Measurements from ENCODE around the gene CXCL13. TPM values are rescaled to one million over a fixed set of nuclear protein-coding genes. Genes with fewer than 3 reads are reported as not detected.
"Not testable (repeated sequence)": the region's sequence is repeated elsewhere in the genome, so short reads cannot be mapped to it uniquely, and the experiment has no call there.

CXCL13 gene
- polyA plus RNA-seq, 2 of the 4 experiments (the other 2 are of a cell fraction) = not detected

DNA sequence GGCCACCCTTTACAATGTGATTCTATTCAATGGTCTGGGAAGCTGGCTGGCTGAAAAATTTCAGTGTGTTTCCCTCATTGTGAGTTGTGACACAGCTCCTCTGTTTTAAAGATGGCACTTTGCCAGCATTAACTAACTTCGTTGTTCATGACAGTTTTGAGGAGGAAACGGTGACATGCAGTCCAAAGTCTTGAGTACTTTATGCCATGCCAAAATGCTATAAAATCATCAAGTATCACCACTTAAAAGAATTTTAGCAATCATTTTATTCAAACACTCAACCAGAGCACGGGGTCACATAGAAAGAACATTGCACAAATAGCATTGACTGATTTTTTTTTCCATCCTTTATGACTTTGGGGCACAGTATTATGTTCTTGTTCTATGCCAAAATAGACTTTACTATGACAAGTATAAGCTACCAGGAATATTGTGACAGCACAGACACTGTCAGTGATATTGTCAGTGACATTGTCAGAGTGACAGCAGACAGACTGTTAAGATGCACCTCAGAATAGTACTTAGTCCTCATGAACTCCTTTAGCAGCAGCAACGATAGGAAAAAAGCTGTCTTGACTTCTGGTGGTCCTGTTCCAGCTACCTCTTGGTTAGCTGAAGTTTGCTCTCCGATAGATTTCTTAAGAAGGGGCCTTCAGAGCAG lies 46.7 kb downstream of the CXCL13 start:
- WGBS (ENCODE audit: missing lambda C conversion rate) = 19% methylated on average over 5 of the region's 5 CpGs
- H3K9me3 ChIP-seq = no peaks in the 10 kb centered on the region

DNA sequence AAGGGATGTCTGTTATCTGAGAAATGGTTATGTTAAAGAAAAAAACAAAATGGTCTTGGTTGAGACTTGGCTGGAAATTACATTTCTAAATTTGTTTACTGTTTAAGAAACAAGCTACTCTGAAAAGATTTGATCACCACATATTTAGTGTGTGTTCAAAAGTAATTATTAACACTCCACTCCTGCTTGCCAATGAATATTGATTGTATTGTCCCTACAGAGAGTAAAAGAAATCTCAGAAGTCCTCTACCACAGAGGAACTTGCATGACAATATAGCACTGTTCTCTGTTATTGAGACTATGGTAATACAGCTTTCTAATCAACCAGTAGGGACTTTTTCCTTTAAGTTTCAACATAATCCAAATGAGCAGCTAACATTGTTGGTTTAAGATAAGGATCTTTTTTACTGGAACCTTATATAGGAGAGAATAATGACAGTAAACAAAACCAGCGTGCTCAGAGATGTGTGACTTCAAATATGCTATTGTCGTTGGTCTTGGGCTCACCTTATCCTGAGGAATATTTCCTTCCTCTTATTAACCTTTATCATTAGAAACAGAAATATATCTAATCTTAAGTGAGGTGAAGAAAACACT lies 47.6 kb downstream of the CXCL13 start:
- Histone ChIP-seq H3K4me1 (no peaks in the 10 kb centered on the region), H3K9me3 (no peaks in the 10 kb centered on the region), H3K27ac (no peak overlapping the region), H3K4me2 (no peak overlapping the region), H3K4me3 (no peak overlapping the region)
- TF ChIP-seq, protein P1, sequence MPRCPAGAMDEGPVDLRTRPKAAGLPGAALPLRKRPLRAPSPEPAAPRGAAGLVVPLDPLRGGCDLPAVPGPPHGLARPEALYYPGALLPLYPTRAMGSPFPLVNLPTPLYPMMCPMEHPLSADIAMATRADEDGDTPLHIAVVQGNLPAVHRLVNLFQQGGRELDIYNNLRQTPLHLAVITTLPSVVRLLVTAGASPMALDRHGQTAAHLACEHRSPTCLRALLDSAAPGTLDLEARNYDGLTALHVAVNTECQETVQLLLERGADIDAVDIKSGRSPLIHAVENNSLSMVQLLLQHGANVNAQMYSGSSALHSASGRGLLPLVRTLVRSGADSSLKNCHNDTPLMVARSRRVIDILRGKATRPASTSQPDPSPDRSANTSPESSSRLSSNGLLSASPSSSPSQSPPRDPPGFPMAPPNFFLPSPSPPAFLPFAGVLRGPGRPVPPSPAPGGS (IDR thresholded peaks at IDR 0.05) = no peak
- TF ChIP-seq ZSCAN20 (CRISPR knock-in tag; IDR thresholded peaks at IDR 0.05) (no peak), EP300 (IDR thresholded peaks at IDR 0.05) (no peak), POLR2AphosphoS2 (conservative IDR thresholded peaks at IDR 0.05; ENCODE audit: low read length) (no peak), BHLHE40 (IDR thresholded peaks at IDR 0.05; ENCODE audit: low read depth, low read length) (no peak), TFCP2L1 (CRISPR knock-in tag; IDR thresholded peaks at IDR 0.05) (no peak), HOXA7 (CRISPR knock-in tag; IDR thresholded peaks at IDR 0.05) (no peak), CTCF (IDR thresholded peaks at IDR 0.05) (no peak), ELK1 (IDR thresholded peaks at IDR 0.05; ENCODE audit: low read depth, low read length) (no peak), HOXB5 (CRISPR knock-in tag; IDR thresholded peaks at IDR 0.05) (no peak)
- FAIRE-seq (no peak), ATAC-seq (no peak), DNase-seq (ENCODE audit: low read depth in 1 of 2, low spot score in 1 of 2) (no peak)
- ChIA-PET POLR2A (no interaction called here), CTCF (no interaction called here)
- 34% methylated on average over 2 of the region's 2 CpGs for whole genome bisulfite sequencing (ENCODE audit: missing lambda C conversion rate)

More for the DNA sequence above, 46.7 kb downstream of the CXCL13 start:
- Histone ChIP-seq H3K4me2 (no peak overlapping the region), H3K4me1 (no peaks in the 10 kb centered on the region), H3K27ac (no peak overlapping the region), H3K4me3 (no peak overlapping the region)
- DNase-seq (ENCODE audit: low read depth in 1 of 2, low spot score in 1 of 2) = no peak
- TF ChIP-seq MYC (IDR thresholded peaks at IDR 0.05; ENCODE audit: borderline replicate concordance, low read length) = no peak
- ChIA-PET POLR2A (no interaction called here), CTCF (interaction anchor here (1.2 kb wide), 1 partner anchor 48 kb away, joined by 4 read pairs; no protein-coding TSS in a partner anchor)
- no peak for FAIRE-seq
- no peak for ATAC-seq

DNA sequence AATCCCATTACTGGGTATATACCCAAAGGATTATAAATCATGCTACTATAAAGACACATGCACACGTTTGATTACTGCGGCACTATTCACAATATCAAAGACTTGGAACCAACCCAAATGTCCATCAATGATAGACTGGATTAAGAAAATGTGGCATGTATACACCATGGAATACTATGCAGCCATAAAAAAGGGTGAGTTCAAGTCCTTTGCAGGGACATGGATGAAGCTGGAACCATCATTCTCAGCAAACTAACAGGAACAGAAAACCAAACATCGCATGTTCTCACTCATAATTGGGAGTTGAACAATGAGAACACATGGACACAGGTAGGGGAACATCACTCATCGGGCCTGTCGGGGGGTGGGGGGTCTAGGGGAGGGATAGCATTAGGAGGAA lies 54.7 kb downstream of the CXCL13 start:
- H3K27ac ChIP-seq; FAIRE-seq; H3K4me2 ChIP-seq; DNase-seq (ENCODE audit: low read depth in 1 of 2, low spot score in 1 of 2); POLR2A ChIA-PET; ATAC-seq; H3K4me3 ChIP-seq; H3K9me3 ChIP-seq; H3K4me1 ChIP-seq: not testable (repeated sequence)
- WGBS (ENCODE audit: missing lambda C conversion rate) = 22% methylated on average over 4 of the region's 5 CpGs
- CTCF ChIA-PET = interaction anchor here (1.2 kb wide), 1 partner anchor 10 kb away, joined by 3 read pairs; no protein-coding TSS in a partner anchor

Other genes starting within 250 kb of the CXCL13 start
- gene CNOT6L, start 213.5 kb downstream of the CXCL13 start, polyA plus RNA-seq (2011; rRNA removed) = 8.7 and 11.9 TPM in 2 replicates
- gene CNOT6L, start 213.5 kb downstream of the CXCL13 start, polyA plus RNA-seq (2017; fragmentation: RNase III; extraction: RNeasy Plus Mini Kit Qiagen cat#74134 plus additional on column Dnase treatment) = 5.3 to 6.7 TPM (median 5.8 TPM) in 3 replicates

Measured in A549 (cell line).